Skeletal muscle cell (primary cell): ENCODE results near the gene EFNB1.

Experiments used
- DNase-seq: peaks from one replicate; pipeline ENCODE4 v3.0.0-alpha.2; 2010; ENCODE audit warnings: low read depth
- H3K4me3 ChIP-seq: 2 replicates; pipeline ENCODE4 v1.5.1; 2011; ENCODE audit warnings: low read depth, mild to moderate bottlenecking, control low read depth, low read length, moderate library complexity

The EFNB1 gene

GRCh38 chrX:68841251-68842049 is 12.6 kb downstream of the EFNB1 start:
- no peak for DNase-seq
- no peak overlapping the region for H3K4me3 ChIP-seq

- no peak overlapping the region for H3K4me3 ChIP-seq
- DNase-seq = no peak
Observed at GRCh38 chrX:68842351-68842750, 13.5 kb downstream of the EFNB1 start.

- DNase-seq = no peak
- H3K4me3 ChIP-seq = no peak overlapping the region
Observed at GRCh38 chrX:68842781-68843581, 14.2 kb downstream of the EFNB1 start.

- H3K4me3 ChIP-seq = no peak overlapping the region
- DNase-seq = no peak
Observed at GRCh38 chrX:68843992-68844391, 15.2 kb downstream of the EFNB1 start.

GRCh38 chrX:68844581-68844980 is 15.8 kb downstream of the EFNB1 start:
- no peak overlapping the region for H3K4me3 ChIP-seq
- DNase-seq = no peak

GRCh38 chrX:68846536-68846935 is 17.7 kb downstream of the EFNB1 start:
- no peak for DNase-seq
- no peak overlapping the region for H3K4me3 ChIP-seq

- DNase-seq = no peak
Observed at GRCh38 chrX:68847172-68847571, 18.4 kb downstream of the EFNB1 start.

GRCh38 chrX:68848189-68848940 is 19.5 kb downstream of the EFNB1 start:
- DNase-seq = no peak
- H3K4me3 ChIP-seq = no peak overlapping the region

More at GRCh38 chrX:68847172-68847571, 18.4 kb downstream of the EFNB1 start:
- H3K4me3 ChIP-seq = no peak overlapping the region

GRCh38 chrX:68851082-68851481 is 22.3 kb downstream of the EFNB1 start:
- no peak overlapping the region for H3K4me3 ChIP-seq
- DNase-seq = no peak

GRCh38 chrX:68852046-68852445 is 23.2 kb downstream of the EFNB1 start:
- no peak overlapping the region for H3K4me3 ChIP-seq
- no peak for DNase-seq

- DNase-seq = no peak
- no peak overlapping the region for H3K4me3 ChIP-seq
Observed at GRCh38 chrX:68853665-68854251, 24.9 kb downstream of the EFNB1 start.

- H3K4me3 ChIP-seq = no peak overlapping the region
- DNase-seq = no peak
Observed at GRCh38 chrX:68865300-68865699, 36.5 kb downstream of the EFNB1 start.

GRCh38 chrX:68865926-68866325 is 37.1 kb downstream of the EFNB1 start:
- DNase-seq = no peak
- H3K4me3 ChIP-seq = no peak overlapping the region

- no peak for DNase-seq
Observed at GRCh38 chrX:68867458-68868112, 38.8 kb downstream of the EFNB1 start.

GRCh38 chrX:68868316-68868715 is 39.5 kb downstream of the EFNB1 start:
- no peak for DNase-seq
- H3K4me3 ChIP-seq = no peak overlapping the region

More at GRCh38 chrX:68867458-68868112, 38.8 kb downstream of the EFNB1 start:
- no peak overlapping the region for H3K4me3 ChIP-seq

GRCh38 chrX:68868902-68869800 is 40.3 kb downstream of the EFNB1 start:
- H3K4me3 ChIP-seq = no peak overlapping the region
- no peak for DNase-seq

GRCh38 chrX:68870357-68870756 is 41.5 kb downstream of the EFNB1 start:
- H3K4me3 ChIP-seq = no peak overlapping the region
- no peak for DNase-seq

- H3K4me3 ChIP-seq = no peak overlapping the region
- no peak for DNase-seq
Observed at GRCh38 chrX:68872171-68872570, 43.4 kb downstream of the EFNB1 start.
